ENCODE results near the gene LOXL4.

Gene LOXL4

GRCh38 chr10:98267894-98268693 is at the start of gene LOXL4:
TSS of gene LOXL4 (minus strand) at chr10:98268194. CDS start at chr10:98263019, 5,175 bp downstream.
- DNase-seq = peak; percentile 39

GRCh38 chr10:98316661-98317060 is 48.7 kb upstream of the LOXL4 start:
- peak; percentile 58 for DNase-seq

- DNase-seq = no peak
Observed at GRCh38 chr10:98316170-98316569, 48.2 kb upstream of the LOXL4 start.

- DNase-seq = no peak
Observed at GRCh38 chr10:98314532-98315284, 46.7 kb upstream of the LOXL4 start.

- DNase-seq = no peak
Observed at GRCh38 chr10:98313598-98313997, 45.6 kb upstream of the LOXL4 start.

- DNase-seq = peak; percentile 54
Observed at GRCh38 chr10:98312822-98313221, 44.8 kb upstream of the LOXL4 start.

GRCh38 chr10:98312349-98312748 is 44.4 kb upstream of the LOXL4 start:
- no peak for DNase-seq

GRCh38 chr10:98310701-98311100 is 42.7 kb upstream of the LOXL4 start:
- no peak for DNase-seq

GRCh38 chr10:98309366-98310355 is 41.7 kb upstream of the LOXL4 start:
- peak; percentile 86 for DNase-seq

GRCh38 chr10:98308669-98309365 is 40.8 kb upstream of the LOXL4 start:
- DNase-seq = peak; percentile 69

GRCh38 chr10:98307916-98308541 is 40.0 kb upstream of the LOXL4 start:
- DNase-seq = peak; percentile 58

- DNase-seq = no peak
Observed at GRCh38 chr10:98306501-98306900, 38.5 kb upstream of the LOXL4 start.

GRCh38 chr10:98303569-98303968 is 35.6 kb upstream of the LOXL4 start:
- no peak for DNase-seq

GRCh38 chr10:98302741-98303365 is 34.9 kb upstream of the LOXL4 start:
- no peak for DNase-seq

GRCh38 chr10:98301664-98302319 is 33.8 kb upstream of the LOXL4 start:
- DNase-seq = no peak

GRCh38 chr10:98300526-98301229 is 32.7 kb upstream of the LOXL4 start:
- no peak for DNase-seq

GRCh38 chr10:98299341-98299740 is 31.3 kb upstream of the LOXL4 start:
- peak; percentile 26 for DNase-seq

- peak; percentile 11 for DNase-seq
Observed at GRCh38 chr10:98296524-98296923, 28.5 kb upstream of the LOXL4 start.

- DNase-seq = peak; percentile 56
Observed at GRCh38 chr10:98295907-98296306, 27.9 kb upstream of the LOXL4 start.

GRCh38 chr10:98295401-98295811 is 27.4 kb upstream of the LOXL4 start:
- DNase-seq = no peak
